GM21390 (cell line): ENCODE data around the gene FFAR3.

Experiments used
- ATAC-seq: cut with Tn5 transposase; IDR thresholded peaks from one replicate; pipeline ENCODE4 v1.9.1; 2021; ENCODE audit not compliant: unreplicated experiment

FFAR3 gene

GRCh38 chr19:35357867-35358573 is at the start of gene FFAR3:
Gene FFAR3 (plus strand): TSS chr19:35358460. CDS start chr19:35358891, 431 bp downstream.
- ATAC-seq = no peak

GRCh38 chr19:35308910-35309309 is 49.4 kb upstream of the FFAR3 start:
- ATAC-seq = no peak

- no peak for ATAC-seq
These were observed 48.6 kb upstream of the FFAR3 start for GRCh38 chr19:35309481-35310279.

- no peak for ATAC-seq
These were observed 47.9 kb upstream of the FFAR3 start for GRCh38 chr19:35310331-35310730.

- no peak for ATAC-seq
These were observed 47.3 kb upstream of the FFAR3 start for GRCh38 chr19:35310811-35311465.

GRCh38 chr19:35311901-35312665 is 46.2 kb upstream of the FFAR3 start:
- ATAC-seq = no peak

- ATAC-seq = no peak
These were observed 44.7 kb upstream of the FFAR3 start for GRCh38 chr19:35313587-35313986.

GRCh38 chr19:35314031-35314430 is 44.2 kb upstream of the FFAR3 start:
- ATAC-seq = no peak

GRCh38 chr19:35314858-35315470 is 43.3 kb upstream of the FFAR3 start:
- ATAC-seq = no peak

GRCh38 chr19:35315883-35316282 is 42.4 kb upstream of the FFAR3 start:
- ATAC-seq = no peak

- no peak for ATAC-seq
These were observed 41.7 kb upstream of the FFAR3 start for GRCh38 chr19:35316560-35316959.

- no peak for ATAC-seq
These were observed 40.7 kb upstream of the FFAR3 start for GRCh38 chr19:35317464-35318043.

GRCh38 chr19:35318679-35319448 is 39.4 kb upstream of the FFAR3 start:
- ATAC-seq = no peak

GRCh38 chr19:35320065-35320713 is 38.1 kb upstream of the FFAR3 start:
- no peak for ATAC-seq

GRCh38 chr19:35321291-35321690 is 37.0 kb upstream of the FFAR3 start:
- ATAC-seq = no peak

- no peak for ATAC-seq
These were observed 36.2 kb upstream of the FFAR3 start for GRCh38 chr19:35322014-35322413.

- ATAC-seq = no peak
These were observed 30.6 kb upstream of the FFAR3 start for GRCh38 chr19:35327642-35328041.

- ATAC-seq = no peak
These were observed 29.4 kb upstream of the FFAR3 start, which contains the start of gene CD22 for GRCh38 chr19:35328851-35329285. Gene CD22 (plus strand): TSS chr19:35329187. CDS start chr19:35332041, 2,854 bp downstream.

GRCh38 chr19:35329323-35329722 is 28.9 kb upstream of the FFAR3 start:
- no peak for ATAC-seq
